Activated naive CD8-positive, alpha-beta T cell treated with anti-CD3 and anti-CD28 coated beads, Interleukin-2, amount 10 ng/mL, durations not matched to agents 7 days and 5 days (primary cell): ENCODE measurements around the gene DOCK1. TPM values are rescaled to one million over a fixed set of nuclear protein-coding genes. Genes with fewer than 3 reads are reported as not detected.

Experiments used
- ATAC-seq: fragments of 150-1000 bp; cut with Tn5 transposase; one replicate; pipeline ENCODE4 v1.10.0; 2021; ENCODE audit warnings: low read depth, moderate library complexity
- POLR2A ChIA-PET: fragments of 350-600 bp; sonication (Branson Sonifier 250); formaldehyde crosslinking; loops from one replicate; lab custom pipeline; 2021; ENCODE audit warnings: antibody characterized with exemption; lab: Charles Lee
- DNase-seq: peaks from one replicate; pipeline ENCODE4 v3.0.0; 2021
- H3K27ac Mint-ChIP-seq: one replicate; pipeline ENCODE4 v1.8.0; 2022; ENCODE audit warnings: mild to moderate bottlenecking, mixed read lengths
- H3K27me3 Mint-ChIP-seq: one replicate; pipeline ENCODE4 v1.8.0; 2022; ENCODE audit warnings: mild to moderate bottlenecking, moderate library complexity, mixed read lengths
- H3K36me3 Mint-ChIP-seq: one replicate; pipeline ENCODE4 v1.8.0; 2021; ENCODE audit warnings: mild to moderate bottlenecking, mixed read lengths
- H3K4me1 Mint-ChIP-seq: one replicate; pipeline ENCODE4 v1.8.0; 2021; ENCODE audit warnings: mixed read lengths
- H3K4me3 Mint-ChIP-seq: one replicate; pipeline ENCODE4 v1.8.0; 2022; ENCODE audit warnings: mild to moderate bottlenecking, moderate library complexity, mixed read lengths
- H3K9me3 Mint-ChIP-seq: one replicate; pipeline ENCODE4 v1.8.0; 2021; ENCODE audit warnings: mixed read lengths
- total RNA-seq, 2 experiments: library from RNA; stranded (reverse); gene quantifications; one replicate each; pipeline ENCODE4 v1.2.3, GENCODE V29; 2021

DOCK1 gene
- total RNA-seq, 2 experiments from 2014 or later = 0.06 to 0.14 TPM

DNA sequence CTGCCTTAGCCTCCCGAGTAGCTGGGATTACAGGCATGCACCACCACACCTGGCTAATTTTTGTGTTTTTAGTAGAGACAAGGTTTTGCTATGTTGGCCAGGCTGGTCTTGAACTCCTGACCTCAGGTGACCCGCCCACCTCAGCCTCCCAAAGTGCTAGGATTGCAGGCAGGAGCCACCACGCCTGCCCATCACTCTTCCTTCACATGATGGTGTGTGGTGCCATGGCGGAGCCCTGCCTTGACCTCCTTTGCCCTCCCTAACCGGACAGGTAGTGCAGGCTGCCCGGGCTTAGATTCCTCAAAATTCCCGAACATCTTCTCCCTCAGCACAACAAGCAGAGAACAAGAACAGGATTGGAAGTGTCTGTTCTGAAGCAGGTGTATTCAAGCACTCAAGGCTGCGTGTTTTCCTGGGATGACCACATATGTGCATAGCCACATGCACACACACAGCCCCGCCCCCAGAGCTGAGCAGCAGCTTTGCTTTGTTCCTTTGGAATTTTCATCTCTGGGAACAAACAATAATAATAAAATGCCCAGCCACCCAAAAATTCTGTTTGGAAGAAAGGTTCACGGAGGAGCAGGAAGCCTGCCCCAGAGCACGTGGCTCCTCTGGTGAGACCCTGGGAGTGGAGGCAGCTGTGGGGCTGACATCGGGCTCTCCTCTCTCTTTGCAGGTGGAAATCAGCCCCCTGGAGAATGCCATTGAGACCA, 512.6 kb downstream of the DOCK1 start:
- Mint-ChIP-seq H3K36me3 (no peaks in the 10 kb centered on the region), H3K27me3 (no peaks in the 10 kb centered on the region), H3K27ac (no peak overlapping the region), H3K4me1 (no peaks in the 10 kb centered on the region), H3K9me3 (no peaks in the 10 kb centered on the region), H3K4me3 (no peak overlapping the region)
- no peak for ATAC-seq
- DNase-seq = no peak
- POLR2A ChIA-PET = no interaction called here

DNA sequence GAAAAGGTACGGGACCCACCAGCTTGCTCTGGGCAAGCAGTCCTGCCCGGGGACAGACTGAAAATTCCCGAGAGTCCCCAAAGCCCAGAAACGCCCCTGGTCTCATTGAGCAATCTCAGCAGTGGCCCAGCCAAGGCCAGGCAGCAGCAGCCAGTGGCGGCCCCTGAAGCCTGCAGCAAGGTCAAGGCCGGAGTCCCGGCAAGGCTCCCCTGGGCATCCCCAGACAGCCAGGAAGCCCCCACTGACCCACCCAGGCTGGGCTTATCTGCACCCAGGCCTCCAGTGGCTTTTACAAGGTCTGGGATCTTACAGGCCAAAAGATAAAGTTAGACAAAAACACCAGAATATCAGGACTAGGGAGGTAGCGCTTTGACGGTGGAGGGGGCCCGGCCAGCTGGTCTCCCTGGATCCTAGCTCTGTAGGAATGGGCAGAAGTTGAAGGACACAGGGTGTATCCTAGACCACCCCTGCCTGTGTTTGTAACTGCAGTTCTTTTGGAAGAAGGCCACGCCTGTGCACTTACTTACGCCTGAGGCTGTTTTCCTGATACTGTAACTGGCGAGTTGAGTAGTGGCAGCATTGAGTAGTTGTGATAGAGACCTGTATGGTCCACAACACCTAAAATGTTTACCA, 513.4 kb downstream of the DOCK1 start:
- POLR2A ChIA-PET = no interaction called here
- H3K27ac Mint-ChIP-seq = no peak overlapping the region
- DNase-seq (no peak), ATAC-seq (no peak)
- no peaks in the 10 kb centered on the region for H3K36me3 Mint-ChIP-seq
- H3K9me3 Mint-ChIP-seq = no peaks in the 10 kb centered on the region
- H3K27me3 Mint-ChIP-seq = no peaks in the 10 kb centered on the region
- H3K4me3 Mint-ChIP-seq = no peak overlapping the region
- no peaks in the 10 kb centered on the region for H3K4me1 Mint-ChIP-seq

DNA sequence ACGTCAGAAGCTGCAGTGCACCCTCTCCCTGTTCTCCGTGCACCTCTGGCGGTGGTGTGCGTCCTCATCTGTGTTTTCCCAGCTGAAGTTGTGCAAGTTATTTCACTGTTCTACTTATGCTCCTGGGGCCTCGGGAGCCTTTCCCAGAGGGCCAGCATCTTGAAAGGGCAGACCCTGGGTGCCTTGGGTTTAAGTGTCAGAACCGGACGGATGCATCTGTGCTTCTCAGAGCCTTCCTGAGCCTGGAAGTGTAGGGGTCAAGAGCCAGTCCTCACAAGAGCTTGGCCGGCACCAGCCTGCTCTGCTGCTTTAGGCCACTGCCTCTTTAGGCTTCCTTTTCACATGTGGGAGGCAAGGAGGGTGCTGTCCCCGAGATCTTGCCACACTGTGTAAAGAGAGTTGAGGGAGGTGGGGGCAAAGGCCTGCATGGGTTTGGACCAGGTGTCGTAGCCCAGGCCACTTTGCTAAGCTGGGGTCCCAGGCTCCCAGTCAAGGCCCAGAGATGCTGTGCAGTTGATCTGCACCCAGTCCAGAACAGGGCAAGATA, 515.0 kb downstream of the DOCK1 start:
- POLR2A ChIA-PET = no interaction called here
- no peaks in the 10 kb centered on the region for H3K36me3 Mint-ChIP-seq
- no peak overlapping the region for H3K27ac Mint-ChIP-seq
- no peaks in the 10 kb centered on the region for H3K9me3 Mint-ChIP-seq
- no peaks in the 10 kb centered on the region for H3K4me1 Mint-ChIP-seq
- DNase-seq = no peak
- H3K27me3 Mint-ChIP-seq = no peaks in the 10 kb centered on the region
- no peak overlapping the region for H3K4me3 Mint-ChIP-seq
- ATAC-seq = no peak

DNA sequence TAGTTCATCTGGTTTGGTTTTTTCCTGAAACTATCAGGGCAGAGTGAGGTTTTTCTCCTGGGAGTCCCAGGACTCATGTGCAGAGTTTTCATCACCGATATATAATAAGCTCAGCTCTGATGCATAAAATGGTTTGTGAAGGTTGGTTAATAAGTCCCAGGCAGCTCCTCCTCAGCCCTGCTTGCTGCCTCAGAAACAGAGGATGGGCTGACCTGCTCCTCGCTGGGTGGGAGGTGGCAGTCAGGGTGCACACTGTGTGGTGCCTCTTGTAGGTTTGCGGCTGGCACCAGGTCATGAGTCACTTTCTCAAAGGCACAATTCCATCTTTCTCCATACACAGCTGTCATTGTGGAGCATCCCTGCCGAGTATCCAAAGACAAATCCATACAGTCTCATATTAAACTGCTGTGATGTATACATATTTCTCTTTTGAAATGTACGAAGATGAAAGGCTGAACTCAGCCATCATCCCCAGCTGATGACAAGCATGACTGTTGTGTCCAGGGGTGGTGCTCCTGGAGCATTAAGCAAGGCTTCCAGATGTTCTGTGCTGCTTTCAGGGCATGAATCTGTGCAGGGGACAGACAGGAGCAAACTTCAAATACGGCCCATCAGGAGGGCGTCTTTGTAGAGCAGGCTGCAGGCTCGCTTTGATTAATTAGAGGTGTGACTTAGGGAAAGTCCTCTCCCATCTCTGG, 518.1 kb downstream of the DOCK1 start:
- ATAC-seq (no peak), DNase-seq (no peak)
- Mint-ChIP-seq H3K4me3 (no peak overlapping the region), H3K27me3 (no peaks in the 10 kb centered on the region), H3K4me1 (no peaks in the 10 kb centered on the region), H3K27ac (no peak overlapping the region), H3K9me3 (no peaks in the 10 kb centered on the region), H3K36me3 (no peaks in the 10 kb centered on the region)
- POLR2A ChIA-PET = no interaction called here

DNA sequence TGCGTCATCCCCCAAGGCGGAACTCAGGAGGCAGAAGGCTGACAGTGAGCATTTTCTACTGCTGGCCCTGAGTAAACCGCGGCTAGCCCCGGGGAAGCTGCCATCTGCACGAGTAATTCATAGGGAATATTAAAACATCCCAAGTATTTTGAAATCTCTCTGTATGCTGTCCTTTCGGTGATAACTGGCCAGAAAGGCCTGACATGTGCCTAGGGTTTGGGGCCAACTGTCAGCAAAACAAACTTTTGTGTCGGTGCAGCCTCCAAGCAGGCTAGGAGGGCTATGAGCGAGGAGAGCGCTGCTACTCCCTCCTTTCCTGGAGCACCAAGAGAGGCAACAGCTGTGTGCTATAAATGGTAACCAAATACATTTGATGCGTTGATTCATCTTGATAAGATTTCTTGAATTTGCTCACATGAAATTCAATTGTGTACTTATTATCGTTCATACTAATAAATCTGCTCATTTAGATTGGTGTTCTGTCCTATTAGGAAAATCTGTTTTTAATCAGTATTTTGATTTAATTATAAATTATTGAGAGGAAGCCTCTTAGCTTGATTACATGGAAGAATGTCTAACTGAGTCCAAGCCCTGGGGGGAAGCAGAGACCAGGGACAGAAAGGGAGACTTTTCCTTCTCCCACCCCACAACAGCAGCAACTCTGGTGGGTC, 519.5 kb downstream of the DOCK1 start:
- no peak for ATAC-seq
- H3K4me3 Mint-ChIP-seq = no peak overlapping the region
- H3K9me3 Mint-ChIP-seq = no peaks in the 10 kb centered on the region
- H3K27ac Mint-ChIP-seq = no peak overlapping the region
- DNase-seq = no peak
- no peaks in the 10 kb centered on the region for H3K36me3 Mint-ChIP-seq
- H3K4me1 Mint-ChIP-seq = no peaks in the 10 kb centered on the region
- POLR2A ChIA-PET = no interaction called here
- H3K27me3 Mint-ChIP-seq = no peaks in the 10 kb centered on the region

DNA sequence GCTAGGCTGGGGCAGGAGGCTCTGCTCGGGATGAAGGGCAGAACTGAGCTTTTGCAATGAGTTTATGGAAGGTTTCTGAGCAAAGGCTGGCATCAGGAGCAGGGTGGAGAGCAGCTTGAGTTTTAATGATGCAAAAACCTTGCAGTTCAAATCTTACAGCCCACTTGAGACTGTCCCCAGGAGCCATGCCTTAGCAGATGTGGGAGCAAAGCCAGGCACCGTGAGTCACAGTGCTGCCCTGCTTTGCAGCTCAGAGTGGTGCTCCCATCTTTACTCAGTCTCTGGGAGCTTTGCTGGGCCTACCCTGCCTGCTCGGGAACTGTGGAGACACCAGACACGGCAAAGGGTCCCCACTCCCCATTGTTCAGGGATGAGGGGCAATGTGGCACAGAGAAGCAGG, 521.5 kb downstream of the DOCK1 start:
- ATAC-seq (no peak), DNase-seq (no peak)
- Mint-ChIP-seq H3K4me1 (no peaks in the 10 kb centered on the region), H3K27me3 (no peaks in the 10 kb centered on the region), H3K36me3 (no peaks in the 10 kb centered on the region), H3K9me3 (no peaks in the 10 kb centered on the region), H3K4me3 (no peak overlapping the region), H3K27ac (no peak overlapping the region)
- POLR2A ChIA-PET = no interaction called here

DNA sequence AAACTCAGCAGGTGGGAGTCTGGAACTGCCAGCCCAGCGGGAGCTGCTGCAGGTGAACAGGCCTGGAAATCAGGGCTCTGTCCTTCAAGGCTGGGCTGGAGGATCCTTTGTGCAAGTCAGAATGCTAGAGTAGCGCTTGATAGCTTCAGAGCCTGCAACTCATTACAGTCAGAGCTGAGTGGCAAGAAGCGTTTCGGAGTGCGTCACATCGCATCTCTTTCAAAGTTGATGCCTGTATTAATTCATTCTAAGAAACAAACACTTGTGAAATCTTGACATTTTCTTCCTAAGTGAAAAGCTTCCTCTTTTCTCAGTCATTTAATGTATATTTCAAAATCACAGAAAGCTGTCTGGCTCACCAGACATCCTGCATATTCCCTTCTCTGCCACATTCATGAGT, 522.7 kb downstream of the DOCK1 start:
- POLR2A ChIA-PET = no interaction called here
- no peak overlapping the region for H3K4me3 Mint-ChIP-seq
- DNase-seq = no peak
- no peaks in the 10 kb centered on the region for H3K9me3 Mint-ChIP-seq
- H3K27ac Mint-ChIP-seq = no peak overlapping the region
- no peaks in the 10 kb centered on the region for H3K36me3 Mint-ChIP-seq
- H3K4me1 Mint-ChIP-seq = no peaks in the 10 kb centered on the region
- no peak for ATAC-seq
- H3K27me3 Mint-ChIP-seq = no peaks in the 10 kb centered on the region

DNA sequence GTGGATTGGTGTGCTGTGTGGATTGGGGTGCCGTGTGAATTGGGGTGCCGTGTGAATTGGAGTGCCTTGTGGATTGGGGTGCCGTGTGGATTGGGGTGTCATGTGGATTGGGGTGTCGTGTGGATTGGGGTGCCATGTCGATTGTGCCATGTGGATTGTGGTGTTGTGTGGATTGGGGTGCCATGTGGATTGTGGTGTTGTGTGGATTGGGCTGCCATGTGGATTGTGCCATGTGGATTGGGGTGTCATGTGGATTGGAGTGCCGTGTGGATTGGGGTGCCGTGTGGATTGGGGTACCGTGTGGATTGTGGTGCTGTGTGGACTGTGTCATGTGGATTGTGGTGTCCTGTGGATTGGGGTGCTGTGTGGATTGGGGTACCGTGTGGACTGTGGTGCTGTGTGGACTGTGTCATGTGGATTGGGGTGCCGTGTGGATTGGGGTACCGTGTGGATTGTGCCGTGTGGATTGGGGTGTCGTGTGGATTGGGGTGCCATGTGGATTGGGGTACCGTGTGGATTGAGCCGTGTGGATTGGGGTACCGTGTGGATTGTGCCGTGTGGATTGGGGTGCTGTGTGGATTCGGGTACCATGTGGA, 523.3 kb downstream of the DOCK1 start:
- H3K4me1 Mint-ChIP-seq = no peaks in the 10 kb centered on the region
- H3K36me3 Mint-ChIP-seq = no peaks in the 10 kb centered on the region
- no peaks in the 10 kb centered on the region for H3K27me3 Mint-ChIP-seq
- no peaks in the 10 kb centered on the region for H3K9me3 Mint-ChIP-seq
- ATAC-seq = no peak
- no peak overlapping the region for H3K27ac Mint-ChIP-seq
- POLR2A ChIA-PET = no interaction called here
- DNase-seq = no peak
- H3K4me3 Mint-ChIP-seq = no peak overlapping the region

DNA sequence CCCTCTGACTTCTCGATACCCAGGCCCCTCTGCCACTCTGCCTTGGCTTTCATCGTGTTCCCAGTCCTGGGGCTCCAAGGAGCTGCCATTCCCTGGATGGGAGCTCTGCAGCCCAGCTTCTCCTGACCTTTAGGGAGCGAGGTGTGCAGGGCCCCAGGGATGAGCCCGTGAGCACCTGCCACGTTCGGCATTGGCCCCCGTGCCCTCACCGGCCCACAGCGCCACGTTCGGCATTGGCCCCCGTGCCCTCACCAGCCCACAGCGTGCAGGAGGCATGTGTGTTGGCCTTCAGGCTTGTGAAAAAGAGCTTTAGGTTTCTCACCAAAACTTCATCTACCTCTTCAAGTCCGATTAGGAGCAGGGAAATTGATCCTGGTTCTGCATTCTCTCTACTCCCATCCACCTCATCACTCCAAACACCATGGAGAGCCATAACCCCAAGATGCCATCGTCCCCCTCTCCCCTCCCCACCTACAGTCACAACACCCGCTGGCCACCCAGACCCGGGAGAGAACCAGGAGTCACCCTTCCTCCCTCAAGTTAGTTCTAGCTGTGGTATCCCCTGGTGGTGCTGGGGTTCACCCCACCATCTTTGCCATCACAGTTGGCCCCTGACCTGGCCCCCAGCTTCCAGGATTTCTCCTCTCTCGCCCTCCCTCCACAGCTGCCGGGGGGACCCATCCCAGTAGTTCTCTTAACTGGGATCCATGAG, 524.5 kb downstream of the DOCK1 start:
- ATAC-seq = no peak
- H3K27ac Mint-ChIP-seq = no peak overlapping the region
- no peak for DNase-seq
- H3K4me3 Mint-ChIP-seq = no peak overlapping the region
- H3K36me3 Mint-ChIP-seq = no peaks in the 10 kb centered on the region
- H3K9me3 Mint-ChIP-seq = no peaks in the 10 kb centered on the region
- POLR2A ChIA-PET = no interaction called here
- H3K4me1 Mint-ChIP-seq = no peaks in the 10 kb centered on the region
- no peaks in the 10 kb centered on the region for H3K27me3 Mint-ChIP-seq

DNA sequence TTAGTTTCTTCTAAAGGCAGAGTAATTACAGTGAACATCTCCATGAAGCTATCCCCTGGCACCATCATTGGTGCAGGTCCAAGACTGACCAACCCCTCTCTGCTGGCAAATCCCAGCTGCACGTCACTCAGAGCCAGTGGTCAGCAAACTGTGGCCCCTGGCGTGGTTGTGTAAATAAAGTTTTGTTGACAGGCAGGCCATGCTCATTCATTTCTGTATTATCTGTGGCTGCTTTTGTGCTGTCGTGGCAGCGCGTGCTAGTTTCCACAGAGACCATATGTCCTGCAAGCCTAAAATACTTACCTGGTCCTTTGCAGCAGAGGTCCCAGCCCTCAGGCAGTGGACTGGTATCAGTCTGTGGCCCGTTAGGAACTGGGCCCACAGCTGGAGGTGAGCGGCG, 526.3 kb downstream of the DOCK1 start:
- Mint-ChIP-seq H3K4me1 (no peaks in the 10 kb centered on the region), H3K9me3 (no peaks in the 10 kb centered on the region), H3K36me3 (no peaks in the 10 kb centered on the region), H3K27ac (no peak overlapping the region), H3K27me3 (no peaks in the 10 kb centered on the region), H3K4me3 (no peak overlapping the region)
- no peak for ATAC-seq
- POLR2A ChIA-PET = no interaction called here
- DNase-seq = no peak

DNA sequence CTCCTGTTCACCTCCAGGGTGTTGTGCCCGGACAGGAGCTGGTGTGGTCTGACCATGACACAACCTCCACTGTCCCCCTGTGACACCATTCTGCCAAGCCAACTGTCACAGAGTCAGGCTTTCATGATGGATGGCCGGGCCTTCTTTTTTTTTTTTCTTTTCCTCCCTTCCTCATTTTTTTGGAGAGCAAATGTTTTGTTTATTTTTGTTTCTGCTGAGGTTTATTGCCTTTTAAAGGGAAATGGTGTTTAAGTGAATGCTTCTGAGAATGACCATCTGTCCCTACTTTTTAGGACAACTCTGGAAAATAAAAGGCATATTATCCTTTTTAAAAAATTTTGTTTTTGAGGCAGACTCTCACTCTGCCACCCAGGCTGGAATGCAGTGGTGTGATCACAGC, 528.8 kb downstream of the DOCK1 start:
- no peak for DNase-seq
- no peaks in the 10 kb centered on the region for H3K4me1 Mint-ChIP-seq
- H3K27me3 Mint-ChIP-seq = no peaks in the 10 kb centered on the region
- no peak overlapping the region for H3K4me3 Mint-ChIP-seq
- H3K27ac Mint-ChIP-seq = no peak overlapping the region
- POLR2A ChIA-PET = no interaction called here
- ATAC-seq = no peak
- H3K36me3 Mint-ChIP-seq = no peaks in the 10 kb centered on the region
- no peaks in the 10 kb centered on the region for H3K9me3 Mint-ChIP-seq

DNA sequence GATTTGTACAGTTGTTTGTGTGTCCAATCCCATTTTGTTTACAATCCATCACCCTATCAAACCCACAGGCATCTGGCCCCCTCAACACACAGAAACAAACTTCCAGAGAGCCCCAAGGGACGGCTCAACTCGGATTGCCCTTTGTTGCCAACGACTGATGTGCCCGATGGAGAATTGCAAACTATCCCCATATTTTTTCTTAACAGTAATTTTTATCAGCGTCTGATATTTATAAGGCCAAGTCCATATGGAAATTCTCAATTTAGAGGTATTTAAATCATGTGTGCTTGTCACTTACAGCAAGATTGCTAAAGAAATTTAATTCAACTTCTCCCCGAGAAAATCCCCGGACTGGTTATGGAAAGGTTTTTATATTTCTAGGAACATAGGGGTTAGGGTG, 530.0 kb downstream of the DOCK1 start:
- H3K27me3 Mint-ChIP-seq = no peaks in the 10 kb centered on the region
- H3K9me3 Mint-ChIP-seq = peaks cover 1% of the 10 kb centered on the region
- H3K4me3 Mint-ChIP-seq = no peak overlapping the region
- no peaks in the 10 kb centered on the region for H3K36me3 Mint-ChIP-seq
- POLR2A ChIA-PET = no interaction called here
- DNase-seq (no peak), ATAC-seq (no peak)
- H3K27ac Mint-ChIP-seq = no peak overlapping the region
- H3K4me1 Mint-ChIP-seq = no peaks in the 10 kb centered on the region

DNA sequence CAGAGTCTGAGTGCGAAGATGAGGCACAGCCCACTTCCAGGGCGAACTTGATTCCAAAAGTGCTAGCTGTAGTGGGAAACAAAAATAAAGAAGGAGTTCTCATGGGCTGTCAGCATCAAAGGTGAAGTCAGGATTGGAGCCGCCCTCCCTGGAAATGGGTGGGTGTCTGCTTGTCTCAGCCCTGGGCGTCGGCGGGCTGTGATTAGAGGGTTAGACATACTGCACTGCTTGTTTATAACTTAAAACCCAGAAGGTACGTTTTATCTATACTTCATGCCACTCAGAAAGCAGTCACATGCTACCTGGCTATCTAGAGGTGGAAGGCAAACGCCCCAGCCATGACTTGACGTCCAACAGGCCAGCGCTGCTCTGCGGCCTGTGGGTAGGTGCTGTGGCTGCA, 535.1 kb downstream of the DOCK1 start:
- Mint-ChIP-seq H3K27ac (no peak overlapping the region), H3K4me1 (no peaks in the 10 kb centered on the region), H3K27me3 (no peaks in the 10 kb centered on the region), H3K9me3 (peaks cover 1% of the 10 kb centered on the region), H3K4me3 (no peak overlapping the region), H3K36me3 (no peaks in the 10 kb centered on the region)
- DNase-seq (no peak), ATAC-seq (no peak)
- POLR2A ChIA-PET = no interaction called here
